DOHH2 (cell line): Measurements from ENCODE around the gene PLEKHN1.

ENCODE experiments used
- H3F3A ChIP-seq: fragments of 200-600 bp; sonication (generic), shearing (Covaris generic); 2 replicates; pipeline ENCODE4 v1.6.0; 2016; ENCODE audit warnings: antibody characterized with exemption, mild to moderate bottlenecking; ENCODE audit not compliant: control insufficient read depth, insufficient read depth
- H3K27ac ChIP-seq: fragments of 200-600 bp; sonication (generic); 2 replicates; pipeline ENCODE4 v1.5.1; 2014; ENCODE audit warnings: low read depth, mild to moderate bottlenecking, low read length, moderate library complexity
- H3K27me3 ChIP-seq: fragments of 200-600 bp; sonication (generic); 2 replicates; pipeline ENCODE4 v1.6.1; 2014; ENCODE audit warnings: mild to moderate bottlenecking, low read length, mixed read lengths; ENCODE audit not compliant: control insufficient read depth
- H3K36me3 ChIP-seq: fragments of 200-600 bp; sonication (generic); 2 replicates; pipeline ENCODE4 v1.6.1; 2014; ENCODE audit warnings: mild to moderate bottlenecking, low read length, moderate library complexity, mixed read lengths; ENCODE audit not compliant: control insufficient read depth
- H3K4me1 ChIP-seq: fragments of 200-600 bp; sonication (generic); 2 replicates; pipeline ENCODE4 v1.6.1; 2014; ENCODE audit warnings: mild to moderate bottlenecking, low read length, mixed read lengths; ENCODE audit not compliant: control insufficient read depth
- H3K4me2 ChIP-seq: fragments of 200-600 bp; sonication (generic); 2 replicates; pipeline ENCODE4 v1.6.0; 2014; ENCODE audit warnings: mild to moderate bottlenecking, low read length, moderate library complexity
- H3K4me3 ChIP-seq: fragments of 200-600 bp; sonication (generic); 2 replicates; pipeline ENCODE4 v1.5.1; 2014; ENCODE audit warnings: mild to moderate bottlenecking, low read length, mixed read lengths
- H3K79me2 ChIP-seq: fragments of 200-600 bp; sonication (generic); 2 replicates; pipeline ENCODE4 v1.6.1; 2014; ENCODE audit warnings: mild to moderate bottlenecking, low read length, mixed read lengths; ENCODE audit not compliant: control insufficient read depth
- H3K9me2 ChIP-seq: fragments of 200-600 bp; sonication (generic); replicated peaks from 2 replicates; pipeline ENCODE4 v1.6.1; 2014; ENCODE audit warnings: mild to moderate bottlenecking, low read length, mixed read lengths; ENCODE audit not compliant: control insufficient read depth
- H3K9me3 ChIP-seq: fragments of 200-600 bp; sonication (generic); 2 replicates; pipeline ENCODE4 v1.6.1; 2014; ENCODE audit warnings: antibody characterized with exemption, low read length, mixed read lengths; ENCODE audit not compliant: control insufficient read depth, insufficient read depth
- H4K20me1 ChIP-seq: fragments of 200-600 bp; sonication (generic); 2 replicates; pipeline ENCODE4 v1.6.0; 2014; ENCODE audit warnings: low read depth, mild to moderate bottlenecking, antibody characterized with exemption, low read length, moderate library complexity; ENCODE audit not compliant: control insufficient read depth, insufficient read depth
- CTCF ChIP-seq: fragments of 200-600 bp; sonication (generic); IDR thresholded peaks from one replicate; pipeline ENCODE4 v1.5.1; 2014; ENCODE audit warnings: antibody characterized with exemption, mild to moderate bottlenecking, low read depth, low read length; ENCODE audit not compliant: poor library complexity, severe bottlenecking
- EZH2phosphoT487 ChIP-seq: fragments of 200-600 bp; sonication (generic); IDR thresholded peaks from 2 replicates; pipeline ENCODE4 v1.6.1; 2017; ENCODE audit warnings: borderline replicate concordance, mild to moderate bottlenecking, antibody characterized with exemption, low read length, moderate library complexity, mixed read lengths

Gene PLEKHN1

GRCh38 chr1:947958-948357 is 18.3 kb upstream of the PLEKHN1 start:
- Histone ChIP-seq H3K4me1 (no peaks in the 10 kb centered on the region), H3F3A (no peaks in the 10 kb centered on the region), H3K27me3 (peaks cover 2% of the 10 kb centered on the region), H4K20me1 (0 out of 2 replicates have a peak, but pooled peaks cover 6% of the 10 kb centered on the region), H3K4me2 (no peak overlapping the region), H3K9me2 (no peaks in the 10 kb centered on the region), H3K4me3 (no peak overlapping the region), H3K9me3 (no peaks in the 10 kb centered on the region), H3K79me2 (no peaks in the 10 kb centered on the region), H3K36me3 (peaks cover 72% of the 10 kb centered on the region), H3K27ac (no peak overlapping the region)
- no peak for TF ChIP-seq EZH2phosphoT487

GRCh38 chr1:950268-950667 is 16.0 kb upstream of the PLEKHN1 start:
- no peaks in the 10 kb centered on the region for H3K4me1 ChIP-seq
- no peaks in the 10 kb centered on the region for H3K27me3 ChIP-seq
- no peak overlapping the region for H3K4me3 ChIP-seq
- peaks cover 89% of the 10 kb centered on the region for H3K36me3 ChIP-seq
- no peaks in the 10 kb centered on the region for H3K9me3 ChIP-seq
- TF ChIP-seq EZH2phosphoT487 (no peak), CTCF (no peak)
- no peak overlapping the region for H3K4me2 ChIP-seq
- H3K79me2 ChIP-seq: no peaks in the 10 kb centered on the region
- no peak overlapping the region for H3K27ac ChIP-seq
- H3K9me2 ChIP-seq: no peaks in the 10 kb centered on the region
- 0 out of 2 replicates have a peak, but pooled peaks cover 6% of the 10 kb centered on the region for H4K20me1 ChIP-seq
- H3F3A ChIP-seq: no peaks in the 10 kb centered on the region

- Histone ChIP-seq H4K20me1 (0 out of 2 replicates have a peak, but pooled peaks cover 6% of the 10 kb centered on the region), H3K4me1 (no peaks in the 10 kb centered on the region), H3F3A (no peaks in the 10 kb centered on the region), H3K79me2 (no peaks in the 10 kb centered on the region), H3K4me3 (no peak overlapping the region), H3K4me2 (no peak overlapping the region), H3K9me2 (no peaks in the 10 kb centered on the region), H3K9me3 (no peaks in the 10 kb centered on the region), H3K27me3 (no peaks in the 10 kb centered on the region), H3K27ac (no peak overlapping the region), H3K36me3 (peaks cover 93% of the 10 kb centered on the region)
- no peak for TF ChIP-seq EZH2phosphoT487
- TF ChIP-seq CTCF: no peak
Measured at GRCh38 chr1:950881-951280, 15.4 kb upstream of the PLEKHN1 start.

GRCh38 chr1:951364-951763 is 14.9 kb upstream of the PLEKHN1 start:
- Histone ChIP-seq H3K36me3 (peaks cover 93% of the 10 kb centered on the region), H3K4me1 (no peaks in the 10 kb centered on the region), H3K27me3 (no peaks in the 10 kb centered on the region), H3K27ac (no peak overlapping the region), H3K9me2 (no peaks in the 10 kb centered on the region), H3K4me2 (no peak overlapping the region), H3K79me2 (no peaks in the 10 kb centered on the region), H3F3A (no peaks in the 10 kb centered on the region), H3K9me3 (no peaks in the 10 kb centered on the region), H4K20me1 (0 out of 2 replicates have a peak, but pooled peaks cover 6% of the 10 kb centered on the region), H3K4me3 (no peak overlapping the region)
- peak; percentile 17 for TF ChIP-seq CTCF
- no peak for TF ChIP-seq EZH2phosphoT487
